22Rv1 (cell line): ENCODE measurements around the gene EMX2.
A peak's percentile ranks its signal among the peaks of the same experiment; 100 is the strongest.

Experiments
- H3K27ac ChIP-seq: fragments of 450-650 bp; 2 replicates; pipeline ENCODE4 v1.5.1; 2017
- CTCF ChIP-seq: fragments of 450-650 bp; IDR thresholded peaks from 2 replicates; pipeline ENCODE4 v1.5.1; 2017; ENCODE audit warnings: mild to moderate bottlenecking
- ZFX ChIP-seq: fragments of 450-650 bp; IDR thresholded peaks from 2 replicates; pipeline ENCODE4 v1.6.1; 2017; ENCODE audit warnings: antibody characterized with exemption, borderline replicate concordance

EMX2 gene

GRCh38 chr10:117542706-117543224, at the start of gene EMX2:
Gene EMX2, plus strand, starts transcription at chr10:117542746. Its CDS starts 522 bp downstream, at chr10:117543268.
- TF ChIP-seq ZFX (no peak), CTCF (no peak)
- H3K27ac ChIP-seq, result no peak within 1 kb of the TSS

GRCh38 chr10:117496031-117496430, 46.5 kb upstream of the EMX2 start:
- TF ChIP-seq ZFX, result no peak
- no peak overlapping the region for H3K27ac ChIP-seq

- TF ChIP-seq ZFX (no peak), CTCF (peak; percentile 94)
- no peak overlapping the region for H3K27ac ChIP-seq
Measured at GRCh38 chr10:117496616-117497028, 45.9 kb upstream of the EMX2 start.

- TF ChIP-seq ZFX, result no peak
- TF ChIP-seq CTCF, result no peak
- no peak overlapping the region for H3K27ac ChIP-seq
Measured at GRCh38 chr10:117497736-117498135, 44.8 kb upstream of the EMX2 start.

- TF ChIP-seq ZFX (no peak), CTCF (no peak)
- no peak overlapping the region for H3K27ac ChIP-seq
Measured at GRCh38 chr10:117499248-117500105, 43.1 kb upstream of the EMX2 start.

- TF ChIP-seq ZFX (no peak), CTCF (no peak)
- no peak overlapping the region for H3K27ac ChIP-seq
Measured at GRCh38 chr10:117500456-117500855, 42.1 kb upstream of the EMX2 start.

- H3K27ac ChIP-seq, result no peak overlapping the region
- TF ChIP-seq CTCF (no peak), ZFX (no peak)
Measured at GRCh38 chr10:117501460-117502035, 41.0 kb upstream of the EMX2 start.
